GM18951 (cell line): ENCODE measurements around the gene STN1.

Experiments used
- POLR2A ChIP-seq: IDR thresholded peaks from 4 replicates; pipeline ENCODE4 v1.6.1; 2011; ENCODE audit warnings: mild to moderate bottlenecking; ENCODE audit not compliant: insufficient read length, insufficient read depth; ENCODE audit errors: extremely low read depth
- in situ Hi-C: fragments of 300-500 bp; cut with MboI; formaldehyde crosslinking; loops from one replicate; pipeline ENCODE4 v1.12.0; 2022; ENCODE audit warnings: low sequenced_read_pairs, mixed read lengths, inconsistent platforms; ENCODE audit not compliant: unreplicated experiment

STN1 gene

GRCh38 chr10:103919648-103920025, 1.7 kb upstream of the STN1 start:
- no peak for TF ChIP-seq POLR2A
- in situ Hi-C loops, result no loop called here

- in situ Hi-C loops, result no loop called here
- TF ChIP-seq POLR2A, result no peak
Observed at GRCh38 chr10:103917302-103918052, 507 bp downstream of the STN1 start.

- TF ChIP-seq POLR2A, result no peak
- in situ Hi-C loops, result no loop called here
Observed at GRCh38 chr10:103916876-103917275, 1.1 kb downstream of the STN1 start.

- TF ChIP-seq POLR2A, result no peak
- in situ Hi-C loops, result no loop called here
Observed at GRCh38 chr10:103916254-103916653, 1.7 kb downstream of the STN1 start.

GRCh38 chr10:103915796-103916195, 2.2 kb downstream of the STN1 start:
- in situ Hi-C loops, result no loop called here
- TF ChIP-seq POLR2A, result no peak

GRCh38 chr10:103912759-103913158, 5.2 kb downstream of the STN1 start:
- TF ChIP-seq POLR2A, result no peak
- in situ Hi-C loops, result no loop called here

GRCh38 chr10:103911021-103911459, 6.9 kb downstream of the STN1 start:
- in situ Hi-C loops, result no loop called here

GRCh38 chr10:103910442-103911012, 7.5 kb downstream of the STN1 start:
- in situ Hi-C loops, result no loop called here
- TF ChIP-seq POLR2A, result no peak

More at GRCh38 chr10:103911021-103911459, 6.9 kb downstream of the STN1 start:
- TF ChIP-seq POLR2A, result no peak

GRCh38 chr10:103905441-103905840, 12.5 kb downstream of the STN1 start:
- in situ Hi-C loops, result no loop called here
- TF ChIP-seq POLR2A, result no peak

- in situ Hi-C loops, result no loop called here
- no peak for TF ChIP-seq POLR2A
Observed at GRCh38 chr10:103901299-103901698, 16.7 kb downstream of the STN1 start.

- TF ChIP-seq POLR2A, result no peak
- in situ Hi-C loops, result no loop called here
Observed at GRCh38 chr10:103899312-103899711, 18.7 kb downstream of the STN1 start.

- in situ Hi-C loops, result no loop called here
- no peak for TF ChIP-seq POLR2A
Observed at GRCh38 chr10:103897241-103897774, 20.7 kb downstream of the STN1 start.

GRCh38 chr10:103896225-103896624, 21.8 kb downstream of the STN1 start:
- in situ Hi-C loops, result no loop called here

More at GRCh38 chr10:103896225-103896624, 21.8 kb downstream of the STN1 start:
- no peak for TF ChIP-seq POLR2A
